Islet of Langerhans (tissue), 1 donor: ENCODE measurements around the gene STYXL1.

Experiments used
- FAIRE-seq: peaks from one replicate; lab custom pipeline; 2011; peaks lifted over from hg19 to GRCh38; lab: Jason Lieb, UNC

Gene STYXL1

DNA sequence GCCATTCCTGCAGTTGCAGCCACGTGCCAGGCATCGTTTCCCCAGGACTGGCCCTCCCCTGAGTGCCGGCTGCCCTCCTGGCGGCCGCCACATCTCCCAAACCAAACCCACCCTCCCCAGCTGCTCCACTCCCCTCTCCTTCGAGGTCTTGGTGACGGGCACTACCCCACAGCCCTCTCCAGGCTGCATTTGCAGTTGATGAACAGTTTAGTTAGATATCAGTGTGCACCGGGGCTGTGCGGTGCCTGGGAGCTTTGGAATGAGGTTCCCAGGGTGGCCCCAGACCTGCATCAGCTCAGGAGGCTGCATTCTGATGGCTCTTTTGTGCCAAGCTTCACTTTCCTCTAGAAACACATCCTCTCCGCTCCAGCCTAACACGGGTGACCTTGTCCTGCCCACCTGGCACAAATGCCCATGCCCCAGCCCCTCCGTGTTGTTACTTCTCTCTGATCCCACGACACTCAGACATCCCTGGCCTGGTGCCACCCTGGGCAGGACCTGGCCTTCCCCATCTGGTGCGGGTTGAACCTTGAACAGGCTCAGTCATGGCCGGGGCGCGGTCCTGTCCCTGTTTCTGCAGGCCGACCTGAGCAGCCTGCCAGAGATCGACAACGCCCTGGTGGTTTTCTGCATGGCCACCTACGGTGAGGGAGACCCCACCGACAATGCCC lies 67.9 kb downstream of the STYXL1 start:
- no peak for FAIRE-seq

DNA sequence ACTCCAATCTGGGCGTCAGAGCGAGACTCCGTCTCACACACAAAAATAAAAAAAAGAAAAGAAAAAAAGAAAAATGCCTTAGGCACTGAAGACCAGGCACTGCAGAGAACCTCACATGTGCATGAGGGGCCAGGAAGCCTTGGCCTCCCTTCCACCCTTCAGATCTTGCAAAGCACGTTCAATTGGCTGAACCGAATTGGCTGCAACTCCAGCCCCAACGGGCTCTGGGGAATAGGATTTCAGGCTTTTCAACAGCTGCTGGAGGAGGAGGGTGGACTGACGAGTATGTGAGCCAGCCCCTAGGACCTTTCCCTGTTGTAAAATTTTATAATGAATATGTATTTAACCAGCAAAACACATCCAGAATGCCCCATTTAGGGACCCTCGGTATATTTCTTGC lies 70.1 kb downstream of the STYXL1 start:
- no peak for FAIRE-seq

DNA sequence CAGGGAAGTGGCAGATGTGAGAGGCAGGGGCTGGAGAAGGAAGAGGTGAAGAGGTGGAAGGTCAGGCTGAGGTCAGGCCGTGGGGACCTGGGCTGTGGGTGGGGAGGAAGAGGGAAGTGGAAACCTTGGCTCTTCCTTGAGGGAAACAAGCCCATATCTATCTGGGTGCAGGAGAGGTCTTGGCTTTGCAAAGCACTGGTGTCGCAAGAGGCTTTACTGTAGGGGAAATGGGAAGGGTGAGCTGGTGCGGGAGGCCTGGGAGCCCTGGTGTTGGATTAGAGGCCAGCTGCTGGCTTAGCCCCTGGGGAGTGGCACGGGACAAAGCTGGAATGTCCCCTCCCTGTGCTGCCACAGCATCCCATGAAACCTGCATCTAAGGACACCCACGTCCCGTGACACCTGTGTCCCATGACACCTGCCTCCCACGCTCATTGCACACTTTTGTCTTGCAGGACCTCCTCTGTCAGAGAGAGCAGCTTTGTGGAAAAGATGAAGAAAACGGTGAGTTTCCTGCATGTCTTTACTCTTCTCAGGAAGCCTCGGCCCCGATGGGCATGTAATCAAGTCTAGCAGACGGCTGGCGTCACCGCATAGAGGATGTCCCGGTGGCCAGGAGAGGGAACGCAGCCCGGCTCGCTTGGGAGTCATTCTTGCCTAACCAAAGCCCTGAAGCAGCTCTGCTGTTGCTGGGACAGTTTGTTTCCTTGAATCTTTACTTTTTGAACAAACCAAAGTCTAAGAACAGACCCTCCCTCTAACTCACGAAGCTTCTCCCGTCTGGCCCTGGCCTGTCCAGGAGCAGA lies 75.6 kb downstream of the STYXL1 start:
- no peak for FAIRE-seq

DNA sequence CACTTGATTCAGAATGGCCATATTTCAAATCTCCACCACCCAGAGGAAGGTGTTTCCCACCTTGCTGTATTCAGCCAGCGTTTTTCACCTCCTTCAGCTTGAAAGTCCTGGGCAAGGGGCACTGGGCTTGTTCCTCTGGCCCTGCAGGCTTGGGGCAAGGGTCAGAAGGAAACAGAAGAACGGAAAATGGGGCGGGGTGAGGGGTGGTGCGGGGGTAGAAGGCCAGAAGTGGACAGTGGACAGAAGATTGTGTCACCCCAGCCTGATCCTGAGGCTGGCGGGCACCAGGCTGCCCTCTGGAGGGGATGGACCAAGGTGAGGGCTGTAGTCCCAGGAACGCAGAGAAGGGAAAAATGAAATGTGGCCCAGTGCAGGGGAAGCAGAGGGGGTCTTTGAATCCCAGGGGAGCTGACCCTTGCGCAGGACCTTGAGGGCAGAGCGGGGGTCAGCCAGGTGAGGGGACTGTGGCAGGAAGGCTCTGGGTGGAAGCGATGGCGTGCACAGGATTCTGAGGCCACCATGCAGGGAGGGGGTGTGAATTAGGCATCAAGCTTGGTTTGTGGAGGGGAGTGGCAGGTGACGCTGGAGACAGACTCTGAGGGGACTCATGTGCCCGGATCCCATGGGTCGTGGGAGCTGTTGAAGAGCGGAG lies 76.4 kb downstream of the STYXL1 start:
- no peak for FAIRE-seq

DNA sequence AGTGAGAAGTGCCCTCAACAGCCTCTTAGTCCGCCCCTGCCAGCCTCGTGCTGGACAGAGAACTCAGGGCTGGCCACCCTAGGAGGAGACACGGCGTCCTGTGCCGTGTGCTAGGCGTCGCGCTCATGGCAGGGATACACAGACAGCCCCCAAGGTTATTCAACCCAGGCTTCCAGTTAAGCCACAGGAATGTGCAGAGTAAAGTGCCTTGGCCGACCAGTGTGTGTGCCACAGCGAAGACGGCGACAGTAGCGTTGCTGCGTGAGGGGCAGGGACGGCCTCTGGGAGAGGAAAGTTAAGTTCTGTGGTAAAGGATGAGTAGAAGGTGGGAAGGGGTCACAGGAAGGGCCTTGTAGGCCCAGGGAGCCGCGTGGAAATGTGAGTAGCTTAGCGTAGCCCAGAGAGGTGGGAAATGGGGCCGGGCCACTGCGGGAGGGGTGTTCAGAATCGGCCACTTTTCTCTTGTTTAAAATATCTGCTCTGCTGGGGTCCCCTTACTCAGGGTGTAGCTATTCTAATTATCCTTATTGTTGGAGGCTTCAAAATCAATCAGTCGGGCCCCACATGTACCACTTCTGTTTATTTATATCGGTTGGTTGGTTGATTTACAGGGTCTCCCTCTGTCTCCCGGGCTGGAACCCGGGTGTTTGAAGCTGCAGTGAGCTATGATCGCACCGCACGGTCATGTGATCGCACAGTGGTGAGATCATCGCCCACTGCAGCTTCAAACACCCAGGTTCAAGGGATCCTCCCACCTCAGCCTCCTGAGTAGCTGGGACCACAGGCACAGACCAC lies 77.9 kb downstream of the STYXL1 start:
- no peak for FAIRE-seq

DNA sequence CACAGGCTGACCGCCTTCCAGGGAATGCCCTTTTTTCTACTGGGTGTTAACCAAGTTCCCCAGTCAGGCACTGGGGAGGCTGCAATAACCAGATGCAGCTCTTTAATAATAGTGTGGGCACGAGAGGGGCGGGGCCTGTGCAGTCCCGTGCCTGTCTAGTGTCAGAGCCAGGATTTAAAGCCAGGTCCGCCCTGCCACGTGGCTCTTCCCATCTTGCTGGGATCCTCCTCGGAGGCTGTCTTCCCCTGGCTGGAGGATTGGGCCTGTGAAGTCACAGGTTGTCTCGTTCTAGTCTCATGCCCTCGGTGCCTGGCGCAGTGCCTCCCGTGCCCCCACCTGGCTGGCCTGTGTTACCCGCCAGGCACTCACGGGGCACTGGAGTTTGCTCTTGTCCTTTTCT lies 78.6 kb downstream of the STYXL1 start:
- FAIRE-seq, result no peak

DNA sequence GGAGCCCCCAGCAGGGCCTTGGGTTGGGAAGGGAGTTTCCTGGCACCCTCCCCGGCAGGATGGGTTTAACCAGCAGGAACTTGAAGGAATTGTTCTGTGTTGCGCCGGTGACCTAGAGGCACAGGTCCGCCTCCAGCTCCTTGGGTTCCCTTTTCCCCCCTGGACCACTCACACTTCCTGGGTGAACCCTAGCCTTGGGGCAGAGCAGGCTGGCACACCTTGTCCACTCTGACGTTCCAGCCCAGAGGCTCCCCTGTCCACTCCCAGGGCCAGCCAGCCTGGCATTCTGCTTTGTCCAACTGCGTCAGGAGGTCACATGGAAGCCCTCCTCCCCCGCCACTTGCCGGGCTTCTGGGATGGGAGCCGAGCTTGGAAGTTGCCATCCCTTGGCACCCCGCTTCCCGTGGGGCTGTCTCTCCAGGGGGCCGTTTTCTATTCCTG lies 79.2 kb downstream of the STYXL1 start:
- no peak for FAIRE-seq

DNA sequence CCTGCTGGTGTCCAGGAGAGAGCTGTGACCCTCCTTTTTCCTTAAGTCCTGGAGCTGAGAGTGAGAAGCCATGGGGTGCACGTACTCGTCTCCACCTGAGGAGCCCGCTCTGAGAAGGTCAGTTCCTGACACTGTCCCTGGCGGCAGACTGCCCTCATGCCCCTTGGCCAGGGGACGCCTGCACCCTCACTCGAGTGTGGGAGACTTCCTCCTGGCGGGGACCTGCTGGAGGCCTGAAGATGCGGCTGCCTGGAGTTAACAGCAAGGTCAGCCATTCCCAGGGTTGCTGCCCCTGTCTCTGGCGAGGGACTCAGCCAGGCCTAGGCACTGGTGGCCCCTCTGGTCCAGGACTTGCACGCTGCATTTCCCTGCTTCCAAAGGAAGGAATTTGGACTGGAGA lies 79.8 kb downstream of the STYXL1 start:
- no peak for FAIRE-seq

DNA sequence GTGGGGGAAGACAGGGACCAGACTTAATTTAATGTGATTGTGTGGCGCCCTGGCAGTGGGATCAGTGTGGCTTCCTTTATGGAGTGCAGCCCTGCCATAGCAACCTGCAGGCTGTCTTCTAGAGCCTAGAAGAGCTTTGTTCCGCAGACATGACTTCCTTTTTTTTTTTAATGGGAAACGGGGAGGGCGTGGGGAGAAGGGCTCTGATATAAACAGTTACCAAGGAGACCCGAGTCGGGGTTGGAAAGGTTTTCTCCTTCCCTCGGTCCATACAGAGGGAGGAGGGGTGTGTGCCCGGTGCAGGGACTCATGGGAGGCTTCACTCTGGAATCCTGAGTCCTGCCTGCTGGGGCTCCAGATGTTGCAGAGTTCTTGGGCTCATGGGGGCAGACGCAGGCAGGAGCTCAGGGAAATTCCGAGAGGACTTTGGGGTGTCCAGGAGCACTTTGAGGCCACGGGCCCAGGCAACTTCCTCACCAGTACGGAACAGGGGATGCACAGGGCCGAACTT lies 80.3 kb downstream of the STYXL1 start:
- no peak for FAIRE-seq

DNA sequence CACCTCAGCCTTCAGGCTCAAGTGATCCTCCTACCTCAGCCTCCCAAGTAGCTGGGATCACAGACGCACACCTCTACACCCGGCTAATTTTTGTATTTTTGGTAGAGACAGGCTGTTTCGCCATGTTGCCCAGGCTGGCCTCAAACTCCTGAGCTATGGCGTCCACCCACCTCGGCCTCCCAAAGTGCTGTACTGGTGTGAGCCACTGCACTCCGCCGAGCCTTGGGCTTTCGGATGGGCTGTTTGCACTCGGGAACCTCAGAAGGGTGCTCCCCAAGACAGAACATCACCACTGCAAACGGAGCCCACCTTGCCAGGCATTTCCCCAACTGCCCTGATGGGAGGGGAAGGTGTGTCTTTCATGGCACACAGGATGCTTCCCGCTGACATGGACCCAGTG lies 80.7 kb downstream of the STYXL1 start:
- no peak for FAIRE-seq

DNA sequence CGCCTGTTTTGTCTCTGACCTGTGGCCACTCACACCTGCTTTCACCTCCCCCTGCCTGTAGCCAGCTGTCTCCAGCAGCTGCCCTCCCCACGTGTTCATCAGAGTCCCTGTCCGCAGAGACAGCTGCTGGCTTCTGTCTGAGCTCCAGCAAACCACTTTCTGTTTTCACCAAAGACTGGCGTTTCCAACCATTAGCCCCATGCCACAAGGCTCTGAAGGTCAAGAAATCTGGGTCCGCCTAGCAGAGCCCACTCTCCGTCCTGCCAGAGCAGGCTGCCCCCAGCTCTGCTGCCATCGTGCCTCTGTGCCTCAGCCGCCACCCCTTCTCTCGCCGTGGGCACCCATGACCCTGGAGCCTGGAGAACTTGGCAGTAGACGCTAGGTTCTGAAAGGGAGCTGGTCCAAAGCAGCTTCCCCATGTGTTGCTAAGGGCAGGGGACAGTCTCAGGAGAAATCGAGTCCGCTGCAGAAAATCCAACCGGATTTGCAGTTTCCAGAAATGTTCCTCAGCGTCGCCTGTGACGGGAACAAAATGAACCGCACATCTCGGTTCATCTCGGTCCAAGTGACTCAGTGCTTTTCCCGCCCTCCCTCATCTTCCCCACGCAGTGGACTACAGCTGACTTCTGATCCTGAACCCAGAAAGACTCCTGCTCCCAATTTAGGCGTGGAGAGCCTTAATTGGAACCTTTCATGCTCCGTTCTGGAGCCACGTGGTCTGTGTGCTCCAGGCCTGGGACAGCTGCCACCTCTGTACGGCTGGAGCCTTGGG lies 81.4 kb downstream of the STYXL1 start:
- FAIRE-seq, result peak; percentile 92

DNA sequence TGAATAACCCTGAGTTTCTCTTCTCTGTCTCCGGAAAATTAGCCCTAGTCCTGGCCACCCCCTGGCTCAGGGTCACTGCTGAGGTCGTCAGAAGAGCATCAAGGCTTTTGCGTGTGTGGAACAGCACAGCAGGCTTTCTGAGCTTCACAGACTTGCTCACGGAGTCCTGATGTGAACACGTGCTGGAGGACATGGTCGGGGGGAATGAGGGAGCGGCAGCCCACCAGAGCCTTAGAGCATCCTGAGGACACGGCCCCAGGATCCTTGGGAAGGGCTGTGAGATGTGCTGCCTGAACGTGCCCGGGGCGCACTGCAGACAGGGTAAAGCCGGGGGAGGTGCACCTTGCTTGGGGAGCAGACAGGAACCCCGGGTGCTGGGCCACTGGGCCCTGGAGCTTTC lies 82.2 kb downstream of the STYXL1 start:
- FAIRE-seq, result no peak

DNA sequence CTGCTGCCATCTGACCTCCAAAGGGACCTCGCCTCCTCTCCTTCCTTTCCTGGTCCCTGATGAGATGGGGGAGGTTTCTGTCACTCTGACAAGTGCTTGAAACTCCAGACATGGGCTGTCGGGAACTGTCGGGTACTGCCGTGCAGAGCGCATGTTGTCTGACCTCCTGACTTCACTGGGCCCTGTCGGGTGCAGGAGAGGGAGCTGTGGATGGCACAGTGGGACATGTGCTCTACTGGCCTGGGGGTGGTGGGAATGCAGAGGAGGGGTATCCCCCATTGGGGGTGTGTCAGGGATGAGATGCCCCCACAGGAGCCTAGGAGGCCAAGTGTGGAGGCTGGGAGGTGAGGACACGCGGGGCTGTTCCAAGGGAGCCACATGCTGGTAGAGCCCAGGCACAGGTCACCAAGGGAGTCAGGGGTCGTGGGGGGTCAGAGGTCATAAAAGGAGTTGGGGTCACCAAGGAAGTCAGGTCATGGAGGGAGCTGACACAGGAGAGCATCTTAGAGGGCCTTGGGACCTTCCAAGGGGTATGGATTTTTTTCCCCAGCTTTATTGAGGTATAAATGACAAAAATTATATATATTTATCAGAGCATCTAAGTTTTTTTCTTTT lies 84.3 kb downstream of the STYXL1 start:
- no peak for FAIRE-seq

DNA sequence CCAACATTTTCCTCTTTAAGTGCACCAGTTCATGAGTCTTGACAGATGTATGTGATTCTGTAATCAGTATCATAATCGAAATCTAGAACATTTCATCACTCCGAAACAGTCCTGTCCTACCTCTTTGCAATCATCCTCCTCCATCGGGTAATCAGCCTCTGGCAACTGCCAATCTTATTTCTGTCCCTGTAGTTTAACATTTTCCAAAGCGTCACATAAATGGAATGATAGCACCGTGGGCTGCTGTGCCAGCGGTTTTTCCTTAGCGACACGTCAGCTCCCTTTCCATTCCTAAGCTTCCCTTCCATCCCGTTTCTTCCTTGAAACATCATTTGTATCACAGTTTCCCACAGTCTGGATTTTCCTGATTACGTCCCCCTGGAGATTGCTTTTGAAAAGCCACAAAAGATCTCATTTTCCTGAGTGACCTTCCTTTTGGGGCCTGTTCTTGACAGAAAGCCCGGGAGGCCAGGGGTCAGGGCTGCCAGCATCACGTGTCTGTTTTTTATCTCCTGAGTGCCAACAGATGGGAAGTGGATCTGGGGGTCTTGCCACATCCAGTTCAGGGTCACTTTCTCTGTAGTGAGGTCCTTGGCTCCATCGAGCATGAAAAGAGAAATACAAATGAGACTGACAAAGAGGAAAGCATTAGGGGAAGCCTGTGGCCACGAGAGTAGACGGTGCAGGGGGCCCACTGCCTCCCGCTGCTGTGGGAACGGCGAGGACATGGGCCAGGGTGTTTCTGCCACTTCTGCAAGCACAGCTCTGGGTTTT lies 85.0 kb downstream of the STYXL1 start:
- FAIRE-seq, result no peak

DNA sequence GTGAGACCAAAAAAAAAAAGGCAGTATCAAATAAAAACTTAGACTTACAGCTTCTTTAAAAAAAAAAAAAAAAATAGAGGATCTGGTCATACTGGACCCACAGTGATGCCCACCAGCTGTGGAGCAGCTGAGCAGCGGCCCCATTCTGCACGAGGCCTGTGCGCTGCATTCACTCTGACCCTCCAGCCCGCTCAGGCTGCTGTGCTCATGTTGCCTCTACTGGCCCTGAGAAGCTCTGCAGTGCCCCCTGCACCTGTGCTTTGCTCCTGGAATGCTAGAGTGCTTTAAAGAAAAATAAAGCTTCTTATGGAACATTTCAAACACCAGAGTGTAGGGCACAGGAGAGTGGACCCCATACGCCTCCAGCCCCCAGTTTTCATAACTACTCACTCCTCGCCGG lies 86.6 kb downstream of the STYXL1 start:
- FAIRE-seq, result no peak

DNA sequence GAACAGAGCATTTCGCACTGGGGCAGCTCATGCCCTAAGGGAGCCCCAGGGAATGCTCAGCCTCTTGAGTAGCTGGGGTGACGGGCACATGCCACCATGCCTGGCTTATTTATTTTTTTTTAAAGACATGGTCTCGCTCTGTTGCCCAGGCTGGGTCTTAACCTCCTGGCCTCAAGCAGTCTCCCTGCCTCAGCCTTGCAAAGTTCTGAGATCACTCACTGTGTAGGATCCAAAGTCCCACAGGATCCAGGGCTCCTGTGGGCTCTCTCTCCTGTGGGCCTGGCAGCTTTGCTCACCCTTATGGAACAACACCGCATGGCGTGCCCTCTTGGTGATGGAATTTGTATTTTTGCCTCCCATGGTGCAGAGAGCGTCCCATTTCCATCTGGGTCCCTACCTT lies 87.4 kb downstream of the STYXL1 start:
- no peak for FAIRE-seq

DNA sequence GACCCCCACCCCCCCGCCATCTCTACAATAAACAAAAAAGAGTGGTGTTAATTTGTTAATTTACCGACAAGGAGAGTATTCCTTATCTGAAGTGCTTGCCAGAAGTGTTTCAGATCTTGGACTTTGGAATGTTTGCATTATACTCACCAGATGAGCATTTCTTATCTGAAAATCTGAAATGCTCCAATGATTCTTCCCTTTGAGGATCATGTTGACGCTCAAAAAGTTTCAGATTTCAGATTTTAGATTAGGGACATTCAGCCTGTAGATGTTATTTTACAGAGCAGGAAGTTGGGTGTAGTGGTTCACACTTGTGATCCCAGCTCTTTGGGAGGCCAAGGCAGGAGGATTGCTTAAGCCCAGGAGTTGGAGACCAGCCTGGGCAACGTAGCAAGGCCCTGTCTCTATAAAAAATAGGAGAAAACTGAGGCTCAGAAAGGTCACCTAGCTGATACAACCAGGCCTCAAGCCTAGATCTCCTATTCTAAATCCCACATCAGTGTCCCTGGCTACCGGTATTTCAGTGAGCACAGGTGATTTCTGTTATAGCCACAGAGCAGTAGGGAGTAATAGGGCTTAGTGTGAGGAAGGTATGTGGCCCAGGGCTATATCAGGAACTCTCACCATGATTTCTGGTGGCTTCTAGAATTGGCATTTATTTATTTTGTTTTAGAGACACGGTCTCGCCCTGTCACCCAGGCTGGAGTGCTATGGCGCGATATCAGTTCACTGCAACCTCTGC lies 88.8 kb downstream of the STYXL1 start:
- FAIRE-seq, result no peak

DNA sequence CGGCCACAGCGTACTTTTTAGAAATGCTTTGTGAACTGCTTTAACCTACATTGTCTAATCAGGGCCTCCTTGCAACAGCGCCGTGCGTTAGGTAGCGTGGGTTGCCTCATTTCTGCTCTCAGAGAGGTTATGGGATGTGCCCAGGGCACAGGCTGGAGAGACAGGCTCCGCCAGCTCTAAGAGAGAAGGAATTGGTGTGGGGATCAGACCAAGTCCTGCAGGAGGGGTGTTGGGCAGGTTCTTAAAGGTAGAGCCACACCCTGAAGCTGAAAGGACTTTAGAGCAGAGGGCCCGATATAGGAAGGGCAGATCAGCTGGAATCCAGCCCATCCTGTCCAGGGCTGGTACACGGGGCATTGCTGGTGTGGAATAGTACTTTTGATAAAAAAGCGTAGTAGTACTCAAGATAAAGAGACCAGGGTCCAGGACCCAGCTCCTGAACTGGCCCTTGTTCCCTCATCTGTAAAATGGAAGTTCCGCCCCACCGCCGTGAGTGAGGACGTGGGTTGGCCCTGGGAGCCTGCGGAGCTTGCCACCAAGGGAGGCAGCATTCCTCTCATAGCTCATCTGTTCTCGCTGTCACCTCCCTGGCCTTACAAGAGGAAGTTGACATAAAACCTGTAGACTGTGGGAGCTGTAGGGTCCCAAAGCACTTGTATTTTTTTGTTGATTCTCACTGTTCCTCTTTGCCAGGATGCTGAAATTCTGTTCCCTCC lies 90.6 kb downstream of the STYXL1 start:
- FAIRE-seq, result no peak
